Glutamatergic neuron (in vitro differentiated cells): ENCODE results near the gene IKBKE. TPM values are rescaled to one million over a fixed set of nuclear protein-coding genes. Genes with fewer than 3 reads are reported as not detected.

Experiments
- DNase-seq: peaks from one replicate; pipeline ENCODE4 v3.0.0; 2022
- H3K27ac Mint-ChIP-seq: one replicate; pipeline ENCODE4 v1.8.0; 2020; ENCODE audit warnings: mild to moderate bottlenecking, mixed read lengths, inconsistent platforms; ENCODE audit not compliant: unreplicated experiment
- H3K27me3 Mint-ChIP-seq: one replicate; pipeline ENCODE4 v1.8.0; 2020; ENCODE audit warnings: mild to moderate bottlenecking, moderate library complexity, mixed read lengths, inconsistent platforms; ENCODE audit not compliant: unreplicated experiment
- H3K36me3 Mint-ChIP-seq: one replicate; pipeline ENCODE4 v1.8.0; 2020; ENCODE audit warnings: mild to moderate bottlenecking, mixed read lengths, inconsistent platforms; ENCODE audit not compliant: unreplicated experiment
- H3K4me1 Mint-ChIP-seq: one replicate; pipeline ENCODE4 v1.8.0; 2020; ENCODE audit warnings: mild to moderate bottlenecking, low read depth, mixed read lengths, inconsistent platforms; ENCODE audit not compliant: unreplicated experiment
- H3K4me3 Mint-ChIP-seq: one replicate; pipeline ENCODE4 v1.8.0; 2020; ENCODE audit warnings: mild to moderate bottlenecking, mixed read lengths, inconsistent platforms; ENCODE audit not compliant: unreplicated experiment
- H3K9me3 Mint-ChIP-seq: one replicate; pipeline ENCODE4 v1.8.0; 2020; ENCODE audit warnings: mild to moderate bottlenecking, moderate library complexity, mixed read lengths, inconsistent platforms; ENCODE audit not compliant: unreplicated experiment
- CTCF ChIP-seq: fragments of 200-600 bp; sonication (generic); IDR thresholded peaks from one replicate; pipeline ENCODE4 v1.5.0; 2021; ENCODE audit not compliant: partially characterized antibody, unreplicated experiment
- total RNA-seq: library from RNA; stranded (reverse); fragmentation: NEBNext Ultra II Directional; extraction: Animal tissue kit (Norgen Biotek cat#: 25700); gene quantifications from one replicate; pipeline ENCODE4 v1.2.1, GENCODE V29; 2021; ENCODE audit not compliant: unreplicated experiment

Gene IKBKE
- total RNA-seq, 1 donor from 2014 or later = 0.20 TPM

DNA sequence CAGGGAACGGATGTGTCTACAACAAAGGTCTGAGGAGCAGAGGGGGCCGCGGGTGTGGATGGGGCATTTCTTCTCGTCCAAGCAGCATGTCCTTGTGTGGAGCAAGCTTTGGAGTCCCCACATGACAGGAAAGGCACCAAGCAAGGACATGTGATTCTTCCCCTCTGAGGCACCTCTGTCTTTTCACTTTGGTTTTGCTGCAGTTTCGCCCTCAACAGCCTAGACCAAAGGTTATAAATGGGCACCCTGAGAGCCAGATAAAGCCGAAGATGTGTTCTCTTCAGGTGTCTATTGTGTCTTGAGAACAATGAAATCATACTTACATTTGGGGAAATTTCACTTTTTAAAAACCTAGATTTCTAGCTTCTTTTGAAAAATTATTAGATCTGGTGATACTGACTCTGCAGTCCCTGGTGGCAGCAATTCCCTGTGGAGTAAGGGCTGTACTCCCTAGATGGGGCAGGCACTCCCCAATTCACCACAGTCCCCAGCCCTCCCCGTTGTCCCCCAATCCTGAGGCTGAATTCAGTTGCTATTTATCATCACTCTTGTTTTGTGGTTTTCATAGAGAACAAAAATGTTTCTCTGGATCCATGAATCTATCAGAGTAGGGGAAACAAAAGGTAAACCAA, 28.8 kb upstream of the IKBKE start:
- H3K36me3 Mint-ChIP-seq = no peaks in the 10 kb centered on the region
- H3K27ac Mint-ChIP-seq = no peak overlapping the region
- H3K9me3 Mint-ChIP-seq = no peaks in the 10 kb centered on the region
- no peak for TF ChIP-seq CTCF
- peaks cover 4% of the 10 kb centered on the region for H3K4me1 Mint-ChIP-seq
- no peak for DNase-seq
- H3K27me3 Mint-ChIP-seq = no peaks in the 10 kb centered on the region
- H3K4me3 Mint-ChIP-seq = no peak overlapping the region

DNA sequence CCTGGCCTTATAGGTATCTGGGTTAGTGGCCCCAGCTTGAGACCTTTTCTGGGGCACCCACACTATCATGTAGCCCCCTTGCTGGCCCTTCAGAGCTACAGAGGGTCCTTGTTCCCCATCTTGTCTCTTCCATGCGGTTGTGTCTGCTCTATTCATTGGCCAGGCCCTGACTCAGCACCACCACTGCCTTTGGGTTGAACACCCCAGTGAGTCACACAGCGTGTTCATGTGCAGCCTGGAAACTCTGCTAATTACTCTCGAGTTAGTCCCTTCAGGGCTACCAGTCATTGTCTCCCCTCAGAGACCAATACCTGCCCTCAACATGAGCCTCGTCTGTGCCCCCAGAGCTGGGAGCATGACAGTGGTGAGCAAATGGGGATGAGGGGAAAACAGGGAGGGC, 28.2 kb upstream of the IKBKE start:
- no peak for TF ChIP-seq CTCF
- Mint-ChIP-seq H3K9me3 (no peaks in the 10 kb centered on the region), H3K4me1 (peaks cover 6% of the 10 kb centered on the region), H3K27ac (no peak overlapping the region), H3K27me3 (no peaks in the 10 kb centered on the region), H3K36me3 (no peaks in the 10 kb centered on the region), H3K4me3 (no peak overlapping the region)
- DNase-seq = no peak

GRCh38 chr1:206445116-206445515, 25.2 kb upstream of the IKBKE start:
- Mint-ChIP-seq H3K4me3 (no peak overlapping the region), H3K27ac (no peak overlapping the region), H3K36me3 (no peaks in the 10 kb centered on the region), H3K4me1 (peaks cover 14% of the 10 kb centered on the region), H3K27me3 (no peaks in the 10 kb centered on the region), H3K9me3 (no peaks in the 10 kb centered on the region)
- TF ChIP-seq CTCF = no peak
- no peak for DNase-seq

DNA sequence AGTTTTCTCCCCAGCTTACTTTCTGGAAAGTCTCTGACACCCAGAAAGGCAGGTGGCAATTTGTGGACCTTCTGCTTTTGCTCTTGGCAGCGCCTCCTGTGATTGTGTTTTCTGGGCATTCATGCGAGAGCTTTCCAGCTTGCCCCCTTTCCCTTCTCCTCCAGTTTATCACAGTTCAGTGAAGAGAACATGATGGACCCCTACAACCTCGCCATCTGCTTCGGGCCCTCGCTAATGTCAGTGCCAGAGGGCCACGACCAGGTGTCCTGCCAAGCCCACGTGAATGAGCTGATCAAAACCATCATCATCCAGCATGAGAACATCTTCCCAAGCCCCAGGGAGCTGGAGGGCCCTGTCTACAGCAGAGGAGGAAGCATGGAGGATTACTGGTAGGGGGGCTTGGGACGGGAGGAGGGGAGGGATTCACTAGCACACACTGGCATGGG, 24.3 kb upstream of the IKBKE start:
- Mint-ChIP-seq H3K4me1 (peaks cover 14% of the 10 kb centered on the region), H3K36me3 (no peaks in the 10 kb centered on the region), H3K9me3 (no peaks in the 10 kb centered on the region), H3K27ac (peak overlapping the region; percentile 66), H3K27me3 (no peaks in the 10 kb centered on the region), H3K4me3 (no peak overlapping the region)
- TF ChIP-seq CTCF = no peak
- DNase-seq = no peak

DNA sequence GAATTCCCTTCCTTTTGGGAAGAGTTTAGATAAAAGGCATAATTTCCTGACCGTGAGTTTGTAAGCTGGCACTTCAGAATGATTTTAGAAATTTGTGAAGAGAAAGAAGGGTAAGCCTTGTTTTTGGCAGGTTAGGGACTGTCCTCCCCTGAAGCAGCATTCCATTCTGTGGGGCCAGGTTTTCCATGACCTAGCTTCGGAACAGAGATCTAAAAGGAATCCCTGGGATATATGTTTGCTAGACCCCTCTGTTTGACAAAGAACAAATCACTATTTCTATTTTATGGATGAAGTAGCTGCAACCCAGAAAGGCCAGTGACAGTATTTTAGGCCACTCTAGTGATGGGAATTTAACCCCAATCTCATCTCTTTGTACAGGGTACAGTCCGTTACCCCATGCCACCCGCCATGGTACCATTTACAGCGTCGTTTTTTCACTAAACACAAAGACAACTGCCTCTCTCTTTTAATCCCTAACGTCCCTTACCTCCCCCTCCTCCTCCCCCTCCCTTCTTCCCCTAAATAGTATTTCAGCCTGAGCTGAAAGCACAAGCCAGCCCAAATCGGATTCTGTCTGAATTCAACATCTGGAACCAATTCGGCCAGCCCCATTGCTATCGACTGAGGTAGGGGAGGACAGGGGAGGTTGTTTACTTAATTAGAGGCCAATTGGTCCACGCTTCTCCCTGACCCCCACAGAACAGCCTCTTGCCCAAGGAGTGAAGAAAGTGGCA, 23.4 kb upstream of the IKBKE start:
- no peak overlapping the region for H3K4me3 Mint-ChIP-seq
- no peak for TF ChIP-seq CTCF
- no peaks in the 10 kb centered on the region for H3K9me3 Mint-ChIP-seq
- no peaks in the 10 kb centered on the region for H3K27me3 Mint-ChIP-seq
- no peak for DNase-seq
- H3K27ac Mint-ChIP-seq = no peak overlapping the region
- H3K36me3 Mint-ChIP-seq = no peaks in the 10 kb centered on the region
- peaks cover 14% of the 10 kb centered on the region for H3K4me1 Mint-ChIP-seq
